ENCODE data around the gene SLC25A23.

Gene SLC25A23

DNA sequence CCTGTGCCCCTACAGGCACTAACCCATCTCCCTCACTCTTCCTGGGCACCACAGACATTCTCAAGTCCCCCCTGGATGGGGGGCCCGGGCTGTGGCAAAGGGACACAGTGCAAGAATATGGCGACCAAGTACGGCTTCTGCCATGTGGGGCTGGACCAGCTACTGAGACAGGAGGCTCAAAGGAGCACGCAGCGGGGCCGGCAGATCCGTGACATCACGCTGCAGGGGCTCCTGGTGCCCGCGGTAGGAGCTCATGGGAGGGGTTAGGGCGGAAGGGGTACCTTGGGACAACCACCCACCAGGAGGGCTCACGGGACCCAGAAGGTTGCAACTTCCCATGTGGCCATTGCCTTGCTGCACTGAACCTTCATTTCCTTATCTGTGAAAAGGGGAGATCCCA lies 63.3 kb downstream of the SLC25A23 start:
- no peaks in the 10 kb centered on the region for H3K9me3 Mint-ChIP-seq
- peaks cover 28% of the 10 kb centered on the region for H3K4me1 Mint-ChIP-seq (ENCODE audit: low read depth)
- intact Hi-C loops (cut with micrococcal nuclease): no loop called here

DNA sequence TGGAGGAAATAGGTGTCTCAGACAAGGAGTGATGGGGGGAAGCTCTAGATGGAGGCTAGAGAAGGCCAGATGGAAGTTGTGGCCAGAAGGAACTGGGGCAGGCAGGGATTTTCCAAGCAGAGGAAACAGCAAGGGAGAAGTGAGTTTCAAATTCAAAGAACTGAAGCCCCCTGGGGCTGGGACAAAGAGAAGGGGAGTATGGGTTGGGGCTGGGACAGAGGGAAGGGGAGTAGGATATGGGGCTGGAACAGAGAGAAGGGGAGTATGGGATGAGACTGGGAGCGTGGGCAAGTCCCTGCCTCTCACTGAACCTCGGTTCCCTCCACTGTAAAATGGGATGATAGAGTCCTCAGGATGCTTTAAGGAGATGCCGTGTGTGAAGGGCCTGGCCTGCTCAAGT lies 64.8 kb downstream of the SLC25A23 start:
- intact Hi-C loops (cut with micrococcal nuclease): no loop called here
- H3K9me3 Mint-ChIP-seq: no peaks in the 10 kb centered on the region
- no peak overlapping the region for H3K4me3 Mint-ChIP-seq
- peaks cover 34% of the 10 kb centered on the region for H3K4me1 Mint-ChIP-seq (ENCODE audit: low read depth)
- H3K27ac Mint-ChIP-seq: peak overlapping the region; percentile 97
- H3K27me3 Mint-ChIP-seq: no peaks in the 10 kb centered on the region
- peaks cover 41% of the 10 kb centered on the region for H3K36me3 Mint-ChIP-seq (ENCODE audit: low read depth)

More for the DNA sequence above, 63.3 kb downstream of the SLC25A23 start:
- Mint-ChIP-seq H3K4me3 (no peak overlapping the region), H3K27me3 (no peaks in the 10 kb centered on the region), H3K27ac (no peak overlapping the region), H3K36me3 (ENCODE audit: low read depth) (peaks cover 28% of the 10 kb centered on the region)

DNA sequence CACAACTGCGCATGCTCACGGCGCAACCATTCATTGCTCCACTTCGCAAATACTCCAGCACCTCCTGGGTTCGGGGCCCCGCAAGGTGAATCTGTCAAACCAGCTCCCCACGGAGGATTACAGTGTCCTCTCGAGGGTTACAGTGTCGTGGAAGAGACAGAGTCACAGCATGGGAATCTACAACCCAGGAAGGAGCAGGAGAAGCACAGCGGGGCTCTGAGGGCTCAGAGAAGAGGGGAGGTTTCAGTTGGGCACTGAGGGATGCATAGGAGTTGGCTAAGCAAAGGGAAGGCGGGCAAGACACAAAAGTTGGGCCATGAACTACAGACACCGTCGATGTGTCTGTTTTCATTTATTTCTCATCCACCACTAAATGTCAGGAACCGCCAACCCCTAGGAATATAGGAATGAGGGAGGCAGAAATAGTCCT lies 65.6 kb downstream of the SLC25A23 start:
- Mint-ChIP-seq H3K27ac (peak overlapping the region; percentile 97), H3K27me3 (no peaks in the 10 kb centered on the region), H3K9me3 (no peaks in the 10 kb centered on the region), H3K36me3 (ENCODE audit: low read depth) (peaks cover 49% of the 10 kb centered on the region), H3K4me1 (ENCODE audit: low read depth) (peaks cover 34% of the 10 kb centered on the region), H3K4me3 (peak overlapping the region; percentile 97)
- intact Hi-C loops (cut with micrococcal nuclease): loop anchor here (1.0 to 2.0 kb wide), 2 partner anchors 21 to 31 kb away; partner anchors contain the start of gene KHSRP

DNA sequence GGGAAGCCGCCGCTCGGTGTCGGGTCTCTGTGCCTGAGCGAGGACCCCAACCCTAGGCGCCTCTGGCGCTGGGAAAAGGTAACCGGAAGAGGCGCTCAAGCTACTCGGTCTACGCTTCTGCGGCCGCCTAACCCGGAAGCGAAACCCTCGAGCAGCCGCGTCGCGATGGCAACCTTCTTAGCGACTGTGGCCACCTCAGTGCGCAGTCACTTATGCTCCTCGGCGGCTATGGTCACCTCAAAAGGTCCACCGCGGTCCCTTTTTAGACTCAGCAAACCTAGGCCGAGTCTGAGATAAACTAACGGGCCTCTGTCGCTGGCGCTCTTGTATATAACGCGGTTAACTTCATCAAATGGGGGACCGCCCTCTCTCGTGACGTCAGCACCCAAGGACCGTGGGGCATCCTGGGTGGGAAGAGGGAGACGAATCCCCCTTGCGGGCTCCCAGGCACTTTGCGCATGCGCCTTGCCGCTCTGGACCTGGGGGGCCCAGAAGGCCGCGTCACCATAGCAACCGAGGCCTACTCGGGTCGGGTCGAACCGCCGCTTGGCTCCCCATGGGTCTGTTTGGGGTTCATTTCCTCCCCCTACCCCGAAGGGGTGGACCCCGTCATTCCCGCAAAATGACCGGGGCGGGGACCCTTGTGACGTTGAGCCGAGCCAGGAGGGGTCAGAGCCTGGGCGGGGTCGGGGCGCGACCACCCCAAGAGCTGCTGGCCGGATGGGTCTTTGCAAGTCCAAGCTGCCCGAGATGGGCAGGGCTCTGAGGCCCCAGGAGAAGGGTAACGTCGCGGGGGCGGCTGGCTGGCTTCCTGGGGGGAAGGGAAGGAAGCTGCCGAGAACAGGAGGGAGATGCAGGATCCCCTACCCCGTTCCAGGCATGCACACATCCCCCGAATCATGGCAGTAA lies 66.3 kb downstream of the SLC25A23 start, which contains the start of gene GTF2F1:
GTF2F1 (minus strand) TSS at position 91 of the 909 bp plus-strand sequence. CDS start 169 bp downstream, outside the sequence.
- Mint-ChIP-seq H3K4me1 (ENCODE audit: low read depth) (peaks cover 36% of the 10 kb centered on the region), H3K36me3 (ENCODE audit: low read depth) (peaks cover 56% of the 10 kb centered on the region), H3K27me3 (no peaks in the 10 kb centered on the region), H3K27ac (peak within 1 kb of the TSS; percentile 97), H3K9me3 (no peaks in the 10 kb centered on the region), H3K4me3 (peak within 1 kb of the TSS; percentile 97)
- intact Hi-C loops (cut with micrococcal nuclease): loop anchor here (1.0 to 2.0 kb wide), 2 partner anchors 20 to 31 kb away; partner anchors contain the start of gene KHSRP

DNA sequence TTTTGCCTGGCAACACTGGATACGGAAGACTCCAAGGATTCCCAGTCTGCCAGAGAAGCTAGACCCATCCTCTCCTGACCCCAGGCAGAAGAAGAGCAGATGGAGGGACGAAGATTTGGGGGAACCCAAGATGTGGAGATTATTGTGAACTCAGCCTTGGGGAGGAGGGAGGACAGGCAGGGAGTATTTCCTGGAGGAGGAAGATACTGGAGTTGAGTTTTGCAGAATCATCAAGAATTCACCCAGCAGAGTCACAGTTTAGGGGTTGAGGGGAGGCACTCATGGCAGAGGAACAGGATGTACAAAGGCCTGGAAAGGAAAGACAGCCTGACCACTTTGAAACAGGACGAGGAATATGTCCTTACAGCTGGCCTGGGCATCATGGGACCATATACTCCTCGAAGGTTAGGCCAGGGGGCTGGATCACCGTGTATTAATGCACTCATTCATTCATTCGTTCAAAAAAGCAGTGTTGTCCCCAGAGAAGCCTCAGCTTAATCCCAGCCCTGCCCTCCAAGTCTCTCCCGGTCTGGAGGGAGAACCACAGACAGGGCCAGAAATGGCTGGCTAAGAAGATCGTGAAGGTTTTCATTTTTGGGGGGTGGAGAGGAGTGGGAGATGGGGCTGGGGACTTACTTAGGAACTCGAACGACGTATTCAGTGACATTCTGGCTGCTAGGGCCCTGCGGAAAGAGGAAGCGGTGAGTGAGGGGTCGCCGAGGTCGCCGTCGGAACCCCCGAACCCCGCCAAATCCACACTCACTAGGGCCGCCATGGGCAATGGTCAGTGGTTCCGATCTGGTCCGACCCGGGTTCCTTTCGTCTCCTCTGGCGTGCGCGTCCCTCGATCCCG lies 67.1 kb downstream of the SLC25A23 start:
- H3K4me1 Mint-ChIP-seq (ENCODE audit: low read depth): peaks cover 39% of the 10 kb centered on the region
- peaks cover 64% of the 10 kb centered on the region for H3K36me3 Mint-ChIP-seq (ENCODE audit: low read depth)
- intact Hi-C loops (cut with micrococcal nuclease): loop anchor here (1.0 to 2.0 kb wide), 2 partner anchors 19 to 32 kb away; partner anchors contain the start of gene KHSRP
- no peaks in the 10 kb centered on the region for H3K27me3 Mint-ChIP-seq
- no peaks in the 10 kb centered on the region for H3K9me3 Mint-ChIP-seq
- H3K4me3 Mint-ChIP-seq: peak overlapping the region; percentile 97
- H3K27ac Mint-ChIP-seq: peak overlapping the region; percentile 97

All from dendritic cell treated with granulocyte-macrophage colony-stimulating factor and Interleukin-4, amounts not matched to agents 40 ng/mL and 50 ng/mL, for 4 days (primary cell).